Measurements from ENCODE around the gene HSP90B1. TPM values are rescaled to one million over a fixed set of nuclear protein-coding genes. Genes with fewer than 3 reads are reported as not detected.
A peak's percentile ranks its signal among the peaks of the same experiment; 100 is the strongest.

Gene HSP90B1
- total and polyA plus RNA-seq, 9 of the 15 experiments (the other 6 are each of a cell fraction or from before 2014, with no cell fraction given), result 196 to 719 (median 557) TPM

DNA sequence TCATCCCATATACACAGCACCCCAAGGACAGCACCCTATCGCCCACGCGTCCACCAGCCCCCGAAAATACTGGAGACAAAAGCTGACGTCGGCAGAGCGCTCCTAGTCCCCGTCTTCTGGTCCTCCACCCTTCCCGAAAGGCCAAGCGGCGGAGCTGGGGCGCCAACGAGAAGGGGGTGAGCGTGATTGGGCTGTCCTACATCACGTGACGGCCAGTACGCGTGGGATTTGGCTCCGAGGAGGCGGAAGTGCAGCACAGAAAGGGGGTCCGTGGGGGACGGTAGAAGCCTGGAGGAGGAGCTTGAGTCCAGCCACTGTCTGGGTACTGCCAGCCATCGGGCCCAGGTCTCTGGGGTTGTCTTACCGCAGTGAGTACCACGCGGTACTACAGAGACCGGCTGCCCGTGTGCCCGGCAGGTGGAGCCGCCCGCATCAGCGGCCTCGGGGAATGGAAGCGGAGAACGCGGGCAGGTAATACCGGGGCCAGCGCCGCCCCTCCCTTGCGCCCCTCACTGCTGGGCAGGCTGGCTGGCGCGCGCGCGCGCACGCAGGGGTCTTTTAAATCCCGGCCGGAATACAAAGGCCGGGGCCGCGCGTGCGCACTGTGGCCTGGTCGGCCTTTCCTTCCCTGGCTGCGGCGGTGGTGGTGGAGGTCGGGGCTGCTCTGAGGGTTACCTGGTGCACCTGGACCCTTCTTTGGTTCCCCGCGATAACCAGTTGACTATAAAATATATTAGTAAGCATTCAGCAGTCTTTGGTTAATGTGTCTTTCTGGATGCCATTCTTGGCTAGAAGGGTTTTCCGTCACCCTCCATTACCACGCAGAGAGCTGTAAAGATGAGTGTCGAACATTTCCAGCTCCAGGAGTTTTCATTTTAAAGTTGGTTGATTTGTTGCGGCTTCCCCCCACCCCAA, 35.6 kb downstream of the HSP90B1 start, which contains the start of gene TDG (continued):
- TF ChIP-seq, protein P1, sequence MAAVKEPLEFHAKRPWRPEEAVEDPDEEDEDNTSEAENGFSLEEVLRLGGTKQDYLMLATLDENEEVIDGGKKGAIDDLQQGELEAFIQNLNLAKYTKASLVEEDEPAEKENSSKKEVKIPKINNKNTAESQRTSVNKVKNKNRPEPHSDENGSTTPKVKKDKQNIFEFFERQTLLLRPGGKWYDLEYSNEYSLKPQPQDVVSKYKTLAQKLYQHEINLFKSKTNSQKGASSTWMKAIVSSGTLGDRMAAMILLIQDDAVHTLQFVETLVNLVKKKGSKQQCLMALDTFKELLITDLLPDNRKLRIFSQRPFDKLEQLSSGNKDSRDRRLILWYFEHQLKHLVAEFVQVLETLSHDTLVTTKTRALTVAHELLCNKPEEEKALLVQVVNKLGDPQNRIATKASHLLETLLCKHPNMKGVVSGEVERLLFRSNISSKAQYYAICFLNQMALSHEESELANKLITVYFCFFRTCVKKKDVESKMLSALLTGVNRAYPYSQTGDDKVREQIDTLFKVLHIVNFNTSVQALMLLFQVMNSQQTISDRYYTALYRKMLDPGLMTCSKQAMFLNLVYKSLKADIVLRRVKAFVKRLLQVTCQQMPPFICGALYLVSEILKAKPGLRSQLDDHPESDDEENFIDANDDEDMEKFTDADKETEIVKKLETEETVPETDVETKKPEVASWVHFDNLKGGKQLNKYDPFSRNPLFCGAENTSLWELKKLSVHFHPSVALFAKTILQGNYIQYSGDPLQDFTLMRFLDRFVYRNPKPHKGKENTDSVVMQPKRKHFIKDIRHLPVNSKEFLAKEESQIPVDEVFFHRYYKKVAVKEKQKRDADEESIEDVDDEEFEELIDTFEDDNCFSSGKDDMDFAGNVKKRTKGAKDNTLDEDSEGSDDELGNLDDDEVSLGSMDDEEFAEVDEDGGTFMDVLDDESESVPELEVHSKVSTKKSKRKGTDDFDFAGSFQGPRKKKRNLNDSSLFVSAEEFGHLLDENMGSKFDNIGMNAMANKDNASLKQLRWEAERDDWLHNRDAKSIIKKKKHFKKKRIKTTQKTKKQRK (IDR thresholded peaks at IDR 0.05; ENCODE audit: borderline replicate concordance, low read depth, low read length), result no peak
- TF ChIP-seq KLF6 (CRISPR knock-in tag; IDR thresholded peaks at IDR 0.05; ENCODE audit: borderline replicate concordance) (no peak; the same call in 1 of the 2 replicates), ZNF224 (CRISPR knock-in tag; IDR thresholded peaks at IDR 0.05) (no peak), HSF4 (CRISPR knock-in tag; IDR thresholded peaks at IDR 0.05; ENCODE audit: borderline replicate concordance) (no peak), JUNB (CRISPR knock-in tag; conservative IDR thresholded peaks at IDR 0.05) (no peak), ZNF3 (CRISPR knock-in tag; IDR thresholded peaks at IDR 0.05) (no peak), NCOA6 (IDR thresholded peaks at IDR 0.05) (no peak), NCOA4 (IDR thresholded peaks at IDR 0.05; ENCODE audit: partially characterized antibody) (no peak), SIRT6 (IDR thresholded peaks at IDR 0.05; ENCODE audit: low read depth, low read length) (no peak), TBL1XR1 (IDR thresholded peaks at IDR 0.05; ENCODE audit: low read length in 2 of 2) (no peak), ZKSCAN1 (IDR thresholded peaks at IDR 0.05; ENCODE audit: low read depth, low read length) (0 out of 2 replicates have a peak, but pooled peaks have one; percentile 34), HDAC3 (IDR thresholded peaks at IDR 0.05; ENCODE audit: borderline replicate concordance, partially characterized antibody) (no peak), U2AF1 (optimal IDR thresholded peaks at IDR 0.05; ENCODE audit: low read depth, low read length) (no peak), WHSC1 (IDR thresholded peaks at IDR 0.05; ENCODE audit: low read length) (no peak), SETDB1 (IDR thresholded peaks at IDR 0.05; ENCODE audit: low read length) (no peak), RBBP5 (IDR thresholded peaks at IDR 0.05; ENCODE audit: borderline replicate concordance, insufficient read depth, low read length, poor library complexity, severe bottlenecking) (peak; percentile 96), C11orf30 (IDR thresholded peaks at IDR 0.05; ENCODE audit: low read depth) (peak; percentile 97), NCOR1 (IDR thresholded peaks at IDR 0.05) (peak; percentile 41; the same call in 1 of the 2 replicates), MCM2 (IDR thresholded peaks at IDR 0.05; ENCODE audit: low read depth) (no peak), GABPB2 (CRISPR knock-in tag; conservative IDR thresholded peaks at IDR 0.05) (no peak), RBM17 (IDR thresholded peaks at IDR 0.05; ENCODE audit: borderline replicate concordance, low read depth, low read length) (no peak)

Data from K562 (cell line).